Gastrocnemius medialis (tissue), 4 donors: ENCODE data around the gene STX8.

Experiments
- CTCF ChIP-seq, 5 experiments: fragments of 450-650 bp in 3 of 5; fragments of 200-600 bp in 2 of 5; sonication (generic) in 2 of 5; IDR thresholded peaks in 4 of 5; conservative IDR thresholded peaks in 1 of 5; 1 replicate in 4 of 5; 2 replicates in 1 of 5; pipeline ENCODE4 v1.5.1; 2016 to 2019; ENCODE audit warnings: antibody characterized with exemption in 5 of 5, mild to moderate bottlenecking in 3 of 5, moderate library complexity in 3 of 5
- POLR2A ChIP-seq, 2 donors: fragments of 450-650 bp; IDR thresholded peaks; one replicate each; pipeline ENCODE4 v1.6.1; 2017; ENCODE audit warnings: antibody characterized with exemption in 2 of 2, mild to moderate bottlenecking in 2 of 2, moderate library complexity in 2 of 2

GRCh38 chr17:9360677-9361081 is 214.9 kb downstream of the STX8 start:
- TF ChIP-seq CTCF (IDR thresholded peaks at IDR 0.05 in 4 of 5, conservative IDR thresholded peaks at IDR 0.05 in 1 of 5): no peak
- no peak for TF ChIP-seq POLR2A (IDR thresholded peaks at IDR 0.05)
